Kidney tubule cell (primary cell): ENCODE data around the gene SLC10A4.

ENCODE experiments used
- DNase-seq: peaks from one replicate; pipeline ENCODE4 v3.0.0-alpha.2; 2018; ENCODE audit warnings: low spot score

SLC10A4 gene

GRCh38 chr4:48489683-48490011 lies 6.5 kb downstream of the SLC10A4 start:
- DNase-seq = no peak

GRCh38 chr4:48490012-48490679 lies 7.0 kb downstream of the SLC10A4 start, which contains the start of gene ZAR1:
TSS of gene ZAR1 (plus strand) at chr4:48490252. CDS start at chr4:48490292, 40 bp downstream.
- no peak for DNase-seq

GRCh38 chr4:48490680-48491513 lies 7.8 kb downstream of the SLC10A4 start:
- DNase-seq = no peak

- no peak for DNase-seq
These were observed 8.5 kb downstream of the SLC10A4 start for GRCh38 chr4:48491514-48492176.

- no peak for DNase-seq
These were observed 10.4 kb downstream of the SLC10A4 start for GRCh38 chr4:48493452-48494100.

- no peak for DNase-seq
These were observed 12.8 kb downstream of the SLC10A4 start for GRCh38 chr4:48495941-48496340.

GRCh38 chr4:48498895-48499294 lies 15.8 kb downstream of the SLC10A4 start:
- DNase-seq = no peak

- no peak for DNase-seq
These were observed 16.5 kb downstream of the SLC10A4 start for GRCh38 chr4:48499551-48500066.

- no peak for DNase-seq
These were observed 20.3 kb downstream of the SLC10A4 start for GRCh38 chr4:48503233-48504025.

GRCh38 chr4:48504026-48504330 lies 20.8 kb downstream of the SLC10A4 start:
- DNase-seq = no peak

- no peak for DNase-seq
These were observed 21.2 kb downstream of the SLC10A4 start for GRCh38 chr4:48504352-48504751.

- DNase-seq = no peak
These were observed 23.6 kb downstream of the SLC10A4 start for GRCh38 chr4:48506716-48507115.

GRCh38 chr4:48509543-48509942 lies 26.4 kb downstream of the SLC10A4 start:
- no peak for DNase-seq

GRCh38 chr4:48518143-48518542 lies 35.0 kb downstream of the SLC10A4 start:
- no peak for DNase-seq

GRCh38 chr4:48526406-48526805 lies 43.3 kb downstream of the SLC10A4 start:
- no peak for DNase-seq

- DNase-seq = no peak
These were observed 55.2 kb downstream of the SLC10A4 start for GRCh38 chr4:48538358-48538757.
